Measurements from ENCODE around the gene OR5C1. TPM values are rescaled to one million over a fixed set of nuclear protein-coding genes. Genes with fewer than 3 reads are reported as not detected.

Gene OR5C1
- total RNA-seq, 1 experiment from 2014 or later: not detected

- in situ Hi-C loops (cut with HindIII; ENCODE audit: low pct_unique_long_range_greater_than_20kb, low sequenced_read_pairs) (no loop called here), intact Hi-C loops (cut with micrococcal nuclease; ENCODE audit: unreplicated experiment) (no loop called here)
- no peak overlapping the region for H3K4me3 ChIP-seq (ENCODE audit: low read depth in 2 of 2, low read length in 2 of 2)
- H3K36me3 ChIP-seq (ENCODE audit: control insufficient read depth, insufficient read depth, low read length): no peaks in the 10 kb centered on the region
- ChIA-PET POLR2A (no interaction called here), CTCF (no interaction called here)
- ATAC-seq: no peak
- TF ChIP-seq TCF7L2 (IDR thresholded peaks at IDR 0.05; ENCODE audit: low read depth, low read length) (no peak), SIN3A (IDR thresholded peaks at IDR 0.05; ENCODE audit: borderline replicate concordance, insufficient read depth, low read depth, low read length) (no peak), POLR2AphosphoS5 (IDR thresholded peaks at IDR 0.05; ENCODE audit: low read depth, low read length) (no peak), REST (IDR thresholded peaks at IDR 0.05; ENCODE audit: insufficient read depth in 1 of 2, low read depth in 2 of 2, low read length in 1 of 2) (no peak), CTCF (IDR thresholded peaks at IDR 0.05) (no peak)
- H3K27me3 ChIP-seq (ENCODE audit: control insufficient read depth, insufficient read depth, low read length): no peaks in the 10 kb centered on the region
- BruUV-seq (replicated peaks): no TSS peak
- H3K4me1 ChIP-seq (ENCODE audit: control insufficient read depth, insufficient read depth, low read length): no peaks in the 10 kb centered on the region
- H3K27ac ChIP-seq (ENCODE audit: low read length): no peak overlapping the region
- no peaks in the 10 kb centered on the region for H3K9me3 ChIP-seq (ENCODE audit: control insufficient read depth, insufficient read depth, low read depth, low read length)
- no peak for DNase-seq (ENCODE audit: low read depth, low spot score)
Observed at GRCh38 chr9:122779181-122779580, 9.6 kb upstream of the OR5C1 start.

GRCh38 chr9:122780026-122780425 lies 8.7 kb upstream of the OR5C1 start:
- TF ChIP-seq POLR2AphosphoS5 (IDR thresholded peaks at IDR 0.05; ENCODE audit: low read depth, low read length): no peak
- TF ChIP-seq TCF7L2 (IDR thresholded peaks at IDR 0.05; ENCODE audit: low read depth, low read length): no peak
- TF ChIP-seq CTCF (IDR thresholded peaks at IDR 0.05): no peak
- TF ChIP-seq SIN3A (IDR thresholded peaks at IDR 0.05; ENCODE audit: borderline replicate concordance, insufficient read depth, low read depth, low read length): no peak
- no peak for TF ChIP-seq REST (IDR thresholded peaks at IDR 0.05; ENCODE audit: insufficient read depth in 1 of 2, low read depth in 2 of 2, low read length in 1 of 2)
- DNase-seq (ENCODE audit: low read depth, low spot score) (no peak), ATAC-seq (no peak)
- Histone ChIP-seq H3K36me3 (ENCODE audit: control insufficient read depth, insufficient read depth, low read length) (no peaks in the 10 kb centered on the region), H3K4me3 (ENCODE audit: low read depth in 2 of 2, low read length in 2 of 2) (no peak overlapping the region), H3K27me3 (ENCODE audit: control insufficient read depth, insufficient read depth, low read length) (no peaks in the 10 kb centered on the region), H3K4me1 (ENCODE audit: control insufficient read depth, insufficient read depth, low read length) (no peaks in the 10 kb centered on the region), H3K27ac (ENCODE audit: low read length) (no peak overlapping the region), H3K9me3 (ENCODE audit: control insufficient read depth, insufficient read depth, low read depth, low read length) (no peaks in the 10 kb centered on the region)
- intact Hi-C loops (cut with micrococcal nuclease; ENCODE audit: unreplicated experiment) (no loop called here), in situ Hi-C loops (cut with HindIII; ENCODE audit: low pct_unique_long_range_greater_than_20kb, low sequenced_read_pairs) (no loop called here)
- CTCF ChIA-PET: no interaction called here
- POLR2A ChIA-PET: no interaction called here
- no TSS peak for BruUV-seq (replicated peaks)
